Activated T-cell treated with anti-CD3 and anti-CD28 coated beads, Interleukin-2, amount 50 U/mL, for 1 hour (primary cell): ENCODE results near the gene ERN1.

Experiments used
- DNase-seq: peaks from one replicate; pipeline ENCODE4 v3.0.0-alpha.2; 2020

ERN1 gene

GRCh38 chr17:64134216-64134970 is 4.4 kb upstream of the ERN1 start:
- DNase-seq: no peak

- peak; percentile 50 for DNase-seq
These were observed 3.7 kb upstream of the ERN1 start for GRCh38 chr17:64133546-64134215.

- DNase-seq: no peak
These were observed 1.8 kb upstream of the ERN1 start for GRCh38 chr17:64131606-64132270.

- no peak for DNase-seq
These were observed 636 bp upstream of the ERN1 start for GRCh38 chr17:64130559-64131001.

GRCh38 chr17:64129515-64129764 is 504 bp downstream of the ERN1 start:
- no peak for DNase-seq

- no peak for DNase-seq
These were observed 993 bp downstream of the ERN1 start for GRCh38 chr17:64128787-64129514.

GRCh38 chr17:64126918-64127317 is 3.0 kb downstream of the ERN1 start:
- DNase-seq: no peak

- DNase-seq: no peak
These were observed 4.0 kb downstream of the ERN1 start for GRCh38 chr17:64125937-64126336.

- no peak for DNase-seq
These were observed 5.3 kb downstream of the ERN1 start for GRCh38 chr17:64124609-64125008.

- no peak for DNase-seq
These were observed 6.8 kb downstream of the ERN1 start for GRCh38 chr17:64123114-64123513.

- DNase-seq: peak; percentile 28
These were observed 8.8 kb downstream of the ERN1 start for GRCh38 chr17:64120972-64121786.

GRCh38 chr17:64120159-64120810 is 9.7 kb downstream of the ERN1 start:
- no peak for DNase-seq

- no peak for DNase-seq
These were observed 11.7 kb downstream of the ERN1 start for GRCh38 chr17:64117981-64118979.

GRCh38 chr17:64115822-64116534 is 14.0 kb downstream of the ERN1 start:
- no peak for DNase-seq

- DNase-seq: no peak
These were observed 14.8 kb downstream of the ERN1 start for GRCh38 chr17:64115043-64115698.

GRCh38 chr17:64113006-64113405 is 16.9 kb downstream of the ERN1 start:
- DNase-seq: no peak

GRCh38 chr17:64111831-64112230 is 18.1 kb downstream of the ERN1 start:
- DNase-seq: no peak

GRCh38 chr17:64110379-64111152 is 19.4 kb downstream of the ERN1 start:
- no peak for DNase-seq

GRCh38 chr17:64109400-64109799 is 20.5 kb downstream of the ERN1 start:
- DNase-seq: no peak
